GM19455 (cell line): ENCODE results near the gene GYG1.

Experiments
- ATAC-seq: cut with Tn5 transposase; IDR thresholded peaks from one replicate; pipeline ENCODE4 v1.9.1; 2021; ENCODE audit not compliant: unreplicated experiment

Gene GYG1

GRCh38 chr3:148991219-148992026 is at the start of gene GYG1:
GYG1 (plus strand) TSS chr3:148991540; CDS start chr3:148991641, 101 bp downstream.
- ATAC-seq = peak; percentile 88

GRCh38 chr3:148943506-148944205 is 47.7 kb upstream of the GYG1 start:
- peak; percentile 97 for ATAC-seq

GRCh38 chr3:148945116-148945515 is 46.2 kb upstream of the GYG1 start:
- no peak for ATAC-seq

GRCh38 chr3:148948913-148949657 is 42.3 kb upstream of the GYG1 start:
- no peak for ATAC-seq

GRCh38 chr3:148950806-148951205 is 40.5 kb upstream of the GYG1 start:
- no peak for ATAC-seq

- ATAC-seq = no peak
Measured at GRCh38 chr3:148951599-148952361, 39.6 kb upstream of the GYG1 start.

- no peak for ATAC-seq
Measured at GRCh38 chr3:148953094-148953493, 38.2 kb upstream of the GYG1 start.

- no peak for ATAC-seq
Measured at GRCh38 chr3:148954981-148955380, 36.4 kb upstream of the GYG1 start.

GRCh38 chr3:148955544-148956346 is 35.6 kb upstream of the GYG1 start:
- ATAC-seq = no peak

GRCh38 chr3:148957586-148957985 is 33.8 kb upstream of the GYG1 start:
- no peak for ATAC-seq

- ATAC-seq = no peak
Measured at GRCh38 chr3:148958696-148959095, 32.6 kb upstream of the GYG1 start.

GRCh38 chr3:148962513-148962912 is 28.8 kb upstream of the GYG1 start:
- ATAC-seq = no peak

GRCh38 chr3:148964809-148965208 is 26.5 kb upstream of the GYG1 start:
- no peak for ATAC-seq

- ATAC-seq = no peak
Measured at GRCh38 chr3:148968321-148968720, 23.0 kb upstream of the GYG1 start.

GRCh38 chr3:148970271-148970670 is 21.1 kb upstream of the GYG1 start:
- ATAC-seq = no peak

- ATAC-seq = no peak
Measured at GRCh38 chr3:148971401-148972163, 19.8 kb upstream of the GYG1 start.

- ATAC-seq = no peak
Measured at GRCh38 chr3:148974726-148975125, 16.6 kb upstream of the GYG1 start.

GRCh38 chr3:148975248-148975647 is 16.1 kb upstream of the GYG1 start:
- no peak for ATAC-seq

GRCh38 chr3:148975696-148976095 is 15.6 kb upstream of the GYG1 start:
- no peak for ATAC-seq
